Measurements from ENCODE around the gene C12orf56.

GRCh38 chr12:64332938-64333337 lies 57.6 kb downstream of the C12orf56 start:
- TF ChIP-seq CTCF (IDR thresholded peaks at IDR 0.05) (no peak), POLR2A (IDR thresholded peaks at IDR 0.05) (no peak)
